Stomach (tissue), 4 donors: ENCODE results near the gene LHFPL6.

Experiments
- POLR2A ChIP-seq, 4 donors: fragments of 450-650 bp; IDR thresholded peaks; one replicate each; pipeline ENCODE4 v1.6.1; 2016; ENCODE audit warnings: antibody characterized with exemption in 4 of 4, control low read depth in 2 of 4, mild to moderate bottlenecking in 1 of 4, moderate library complexity in 1 of 4
- POLR2AphosphoS5 ChIP-seq, 3 donors: sonication (generic); formaldehyde crosslinking; IDR thresholded peaks; one replicate each; pipeline ENCODE4 v1.6.1; 2016; ENCODE audit warnings: antibody characterized with exemption in 3 of 3
- TF ChIP-seq, protein P1 (sequence below), 7 experiments: fragments of 450-650 bp in 4 of 7; fragments of 200-600 bp in 3 of 7; sonication (generic) in 3 of 7; IDR thresholded peaks; one replicate each; pipeline ENCODE4 v1.5.1; 2016 to 2019; ENCODE audit warnings: antibody characterized with exemption in 7 of 7, control low read depth in 2 of 7, mild to moderate bottlenecking in 1 of 7

GRCh38 chr13:39296193-39296592 is 306.8 kb downstream of the LHFPL6 start:
- TF ChIP-seq, protein P1, sequence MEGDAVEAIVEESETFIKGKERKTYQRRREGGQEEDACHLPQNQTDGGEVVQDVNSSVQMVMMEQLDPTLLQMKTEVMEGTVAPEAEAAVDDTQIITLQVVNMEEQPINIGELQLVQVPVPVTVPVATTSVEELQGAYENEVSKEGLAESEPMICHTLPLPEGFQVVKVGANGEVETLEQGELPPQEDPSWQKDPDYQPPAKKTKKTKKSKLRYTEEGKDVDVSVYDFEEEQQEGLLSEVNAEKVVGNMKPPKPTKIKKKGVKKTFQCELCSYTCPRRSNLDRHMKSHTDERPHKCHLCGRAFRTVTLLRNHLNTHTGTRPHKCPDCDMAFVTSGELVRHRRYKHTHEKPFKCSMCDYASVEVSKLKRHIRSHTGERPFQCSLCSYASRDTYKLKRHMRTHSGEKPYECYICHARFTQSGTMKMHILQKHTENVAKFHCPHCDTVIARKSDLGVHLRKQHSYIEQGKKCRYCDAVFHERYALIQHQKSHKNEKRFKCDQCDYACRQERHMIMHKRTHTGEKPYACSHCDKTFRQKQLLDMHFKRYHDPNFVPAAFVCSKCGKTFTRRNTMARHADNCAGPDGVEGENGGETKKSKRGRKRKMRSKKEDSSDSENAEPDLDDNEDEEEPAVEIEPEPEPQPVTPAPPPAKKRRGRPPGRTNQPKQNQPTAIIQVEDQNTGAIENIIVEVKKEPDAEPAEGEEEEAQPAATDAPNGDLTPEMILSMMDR (IDR thresholded peaks at IDR 0.05), result no peak
- no peak for TF ChIP-seq POLR2AphosphoS5 (IDR thresholded peaks at IDR 0.05)
- no peak for TF ChIP-seq POLR2A (IDR thresholded peaks at IDR 0.05)
